ENCODE measurements around the gene ALAD. TPM values are rescaled to one million over a fixed set of nuclear protein-coding genes. Genes with fewer than 3 reads are reported as not detected.
A peak's percentile ranks its signal among the peaks of the same experiment; 100 is the strongest.
"Not testable (repeated sequence)": the region's sequence is repeated elsewhere in the genome, so short reads cannot be mapped to it uniquely, and the experiment has no call there.

The ALAD gene
- 9.4 and 11.4 TPM in 2 replicates for total RNA-seq (2012; rRNA removed)

- H3K27me3 ChIP-seq (ENCODE audit: control insufficient read depth, insufficient read depth, low read length): no peaks in the 10 kb centered on the region
- H3K9me3 ChIP-seq (replicated peaks; ENCODE audit: low read length): no peaks in the 10 kb centered on the region
- H3K4me2 ChIP-seq (ENCODE audit: low read length): peak within 1 kb of the TSS; percentile 94
- peaks cover 25% of the 10 kb centered on the region for H3K4me1 ChIP-seq (ENCODE audit: control insufficient read depth, insufficient read depth, low read length)
- H3K9ac ChIP-seq (ENCODE audit: low read depth, low read length): peak within 1 kb of the TSS; percentile 80
- H3K36me3 ChIP-seq (ENCODE audit: insufficient read depth, low read length): no peaks in the 10 kb centered on the region
- H3K4me3 ChIP-seq (ENCODE audit: low read length): peak within 1 kb of the TSS; percentile 99
Measured at GRCh38 chr9:113401027-113401792, at the start of gene ALAD. ALAD (minus strand) TSS chr9:113401284; CDS start chr9:113393559, 7,725 bp downstream.

GRCh38 chr9:113449376-113449775 lies 48.3 kb upstream of the ALAD start:
- no peaks in the 10 kb centered on the region for H3K36me3 ChIP-seq (ENCODE audit: insufficient read depth, low read length)
- no peak overlapping the region for H3K9ac ChIP-seq (ENCODE audit: low read depth, low read length)
- H3K4me1 ChIP-seq (ENCODE audit: control insufficient read depth, insufficient read depth, low read length): no peaks in the 10 kb centered on the region
- H3K27me3 ChIP-seq (ENCODE audit: control insufficient read depth, insufficient read depth, low read length): no peaks in the 10 kb centered on the region
- H3K4me3 ChIP-seq (ENCODE audit: low read length): no peak overlapping the region
- no peaks in the 10 kb centered on the region for H3K9me3 ChIP-seq (replicated peaks; ENCODE audit: low read length)
- no peak overlapping the region for H3K4me2 ChIP-seq (ENCODE audit: low read length)

- no peak overlapping the region for H3K9ac ChIP-seq (ENCODE audit: low read depth, low read length)
- H3K4me2 ChIP-seq (ENCODE audit: low read length): no peak overlapping the region
- no peaks in the 10 kb centered on the region for H3K9me3 ChIP-seq (replicated peaks; ENCODE audit: low read length)
- H3K4me1 ChIP-seq (ENCODE audit: control insufficient read depth, insufficient read depth, low read length): no peaks in the 10 kb centered on the region
- H3K36me3 ChIP-seq (ENCODE audit: insufficient read depth, low read length): no peaks in the 10 kb centered on the region
- no peak overlapping the region for H3K4me3 ChIP-seq (ENCODE audit: low read length)
- H3K27me3 ChIP-seq (ENCODE audit: control insufficient read depth, insufficient read depth, low read length): no peaks in the 10 kb centered on the region
Measured at GRCh38 chr9:113446323-113446740, 45.2 kb upstream of the ALAD start.

GRCh38 chr9:113444736-113445135 lies 43.7 kb upstream of the ALAD start:
- Histone ChIP-seq H3K4me3 (ENCODE audit: low read length) (no peak overlapping the region), H3K4me2 (ENCODE audit: low read length) (no peak overlapping the region), H3K27me3 (ENCODE audit: control insufficient read depth, insufficient read depth, low read length) (no peaks in the 10 kb centered on the region), H3K4me1 (ENCODE audit: control insufficient read depth, insufficient read depth, low read length) (no peaks in the 10 kb centered on the region), H3K36me3 (ENCODE audit: insufficient read depth, low read length) (no peaks in the 10 kb centered on the region), H3K9me3 (replicated peaks; ENCODE audit: low read length) (no peaks in the 10 kb centered on the region), H3K9ac (ENCODE audit: low read depth, low read length) (no peak overlapping the region)

- H3K36me3 ChIP-seq (ENCODE audit: insufficient read depth, low read length); H3K4me1 ChIP-seq (ENCODE audit: control insufficient read depth, insufficient read depth, low read length); H3K4me3 ChIP-seq (ENCODE audit: low read length); H3K4me2 ChIP-seq (ENCODE audit: low read length); H3K9ac ChIP-seq (ENCODE audit: low read depth, low read length); H3K9me3 ChIP-seq (replicated peaks; ENCODE audit: low read length): not testable (repeated sequence)
- H3K27me3 ChIP-seq (ENCODE audit: control insufficient read depth, insufficient read depth, low read length): peaks cover 16% of the 10 kb centered on the region
Measured at GRCh38 chr9:113437716-113438115, 36.6 kb upstream of the ALAD start.

GRCh38 chr9:113436728-113437515 lies 35.8 kb upstream of the ALAD start:
- H3K27me3 ChIP-seq (ENCODE audit: control insufficient read depth, insufficient read depth, low read length): peaks cover 19% of the 10 kb centered on the region
- no peak overlapping the region for H3K4me2 ChIP-seq (ENCODE audit: low read length)
- no peaks in the 10 kb centered on the region for H3K36me3 ChIP-seq (ENCODE audit: insufficient read depth, low read length)
- no peak overlapping the region for H3K9ac ChIP-seq (ENCODE audit: low read depth, low read length)
- H3K4me1 ChIP-seq (ENCODE audit: control insufficient read depth, insufficient read depth, low read length): peaks cover 4% of the 10 kb centered on the region
- H3K9me3 ChIP-seq (replicated peaks; ENCODE audit: low read length): no peaks in the 10 kb centered on the region
- H3K4me3 ChIP-seq (ENCODE audit: low read length): no peak overlapping the region

- no peak overlapping the region for H3K4me2 ChIP-seq (ENCODE audit: low read length)
- H3K4me3 ChIP-seq (ENCODE audit: low read length): no peak overlapping the region
- no peaks in the 10 kb centered on the region for H3K4me1 ChIP-seq (ENCODE audit: control insufficient read depth, insufficient read depth, low read length)
- peaks cover 27% of the 10 kb centered on the region for H3K27me3 ChIP-seq (ENCODE audit: control insufficient read depth, insufficient read depth, low read length)
- no peaks in the 10 kb centered on the region for H3K9me3 ChIP-seq (replicated peaks; ENCODE audit: low read length)
- H3K36me3 ChIP-seq (ENCODE audit: insufficient read depth, low read length): no peaks in the 10 kb centered on the region
- no peak overlapping the region for H3K9ac ChIP-seq (ENCODE audit: low read depth, low read length)
Measured at GRCh38 chr9:113431191-113431590, 30.1 kb upstream of the ALAD start.

GRCh38 chr9:113428062-113428615 lies 27.1 kb upstream of the ALAD start:
- Histone ChIP-seq H3K4me1 (ENCODE audit: control insufficient read depth, insufficient read depth, low read length) (no peaks in the 10 kb centered on the region), H3K4me2 (ENCODE audit: low read length) (no peak overlapping the region), H3K9ac (ENCODE audit: low read depth, low read length) (no peak overlapping the region), H3K27me3 (ENCODE audit: control insufficient read depth, insufficient read depth, low read length) (peaks cover 33% of the 10 kb centered on the region), H3K9me3 (replicated peaks; ENCODE audit: low read length) (no peaks in the 10 kb centered on the region), H3K4me3 (ENCODE audit: low read length) (no peak overlapping the region), H3K36me3 (ENCODE audit: insufficient read depth, low read length) (no peaks in the 10 kb centered on the region)

- Histone ChIP-seq H3K4me3 (ENCODE audit: low read length) (no peak overlapping the region), H3K36me3 (ENCODE audit: insufficient read depth, low read length) (no peaks in the 10 kb centered on the region), H3K9ac (ENCODE audit: low read depth, low read length) (no peak overlapping the region), H3K27me3 (ENCODE audit: control insufficient read depth, insufficient read depth, low read length) (peaks cover 31% of the 10 kb centered on the region), H3K9me3 (replicated peaks; ENCODE audit: low read length) (no peaks in the 10 kb centered on the region), H3K4me1 (ENCODE audit: control insufficient read depth, insufficient read depth, low read length) (no peaks in the 10 kb centered on the region), H3K4me2 (ENCODE audit: low read length) (no peak overlapping the region)
Measured at GRCh38 chr9:113427629-113428028, 26.5 kb upstream of the ALAD start.

- no peaks in the 10 kb centered on the region for H3K4me1 ChIP-seq (ENCODE audit: control insufficient read depth, insufficient read depth, low read length)
- H3K27me3 ChIP-seq (ENCODE audit: control insufficient read depth, insufficient read depth, low read length): peaks cover 29% of the 10 kb centered on the region
- no peak overlapping the region for H3K4me2 ChIP-seq (ENCODE audit: low read length)
- no peaks in the 10 kb centered on the region for H3K36me3 ChIP-seq (ENCODE audit: insufficient read depth, low read length)
- no peaks in the 10 kb centered on the region for H3K9me3 ChIP-seq (replicated peaks; ENCODE audit: low read length)
- H3K9ac ChIP-seq (ENCODE audit: low read depth, low read length): no peak overlapping the region
- no peak overlapping the region for H3K4me3 ChIP-seq (ENCODE audit: low read length)
Measured at GRCh38 chr9:113426701-113427100, 25.6 kb upstream of the ALAD start.

GRCh38 chr9:113425072-113425471 lies 24.0 kb upstream of the ALAD start:
- no peak overlapping the region for H3K9ac ChIP-seq (ENCODE audit: low read depth, low read length)
- H3K4me1 ChIP-seq (ENCODE audit: control insufficient read depth, insufficient read depth, low read length): no peaks in the 10 kb centered on the region
- H3K4me3 ChIP-seq (ENCODE audit: low read length): no peak overlapping the region
- no peaks in the 10 kb centered on the region for H3K9me3 ChIP-seq (replicated peaks; ENCODE audit: low read length)
- H3K4me2 ChIP-seq (ENCODE audit: low read length): no peak overlapping the region
- H3K27me3 ChIP-seq (ENCODE audit: control insufficient read depth, insufficient read depth, low read length): peaks cover 29% of the 10 kb centered on the region
- H3K36me3 ChIP-seq (ENCODE audit: insufficient read depth, low read length): no peaks in the 10 kb centered on the region
